NB4 (cell line): ENCODE data around the gene TBL1XR1.

ENCODE experiments used
- POLR2A ChIP-seq: IDR thresholded peaks from 2 replicates; pipeline ENCODE4 v1.6.1; 2011; ENCODE audit warnings: mild to moderate bottlenecking; ENCODE audit not compliant: insufficient read length; ENCODE audit errors: extremely low read depth
- TF ChIP-seq, protein P1 (sequence below): IDR thresholded peaks from 2 replicates; pipeline ENCODE4 v1.6.1; 2011; ENCODE audit warnings: low read depth, low read length
- TF ChIP-seq, protein P2 (sequence below): IDR thresholded peaks from one replicate; pipeline ENCODE4 v1.5.1; 2012; ENCODE audit warnings: low read depth, low read length

DNA sequence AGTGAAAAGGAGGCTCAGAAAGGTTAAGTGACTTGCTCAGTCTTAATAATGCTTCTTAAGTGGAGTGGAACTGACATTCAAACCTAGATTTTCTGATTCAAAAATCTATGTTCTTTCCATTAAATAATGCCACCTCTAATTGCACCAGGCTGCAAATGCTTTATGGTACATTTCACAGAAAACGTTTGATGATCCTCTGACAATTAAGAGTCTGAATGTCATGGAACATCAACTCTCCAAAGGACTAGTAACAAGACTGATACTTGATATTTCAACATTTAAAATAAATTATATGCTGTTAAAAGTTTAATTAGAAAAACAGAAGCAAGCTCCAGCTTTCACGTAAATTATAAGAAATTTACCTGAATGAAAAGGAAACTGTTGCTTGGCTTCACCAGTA is 151.5 kb downstream of the TBL1XR1 start:
- no peak for TF ChIP-seq POLR2A
- TF ChIP-seq, protein P1, sequence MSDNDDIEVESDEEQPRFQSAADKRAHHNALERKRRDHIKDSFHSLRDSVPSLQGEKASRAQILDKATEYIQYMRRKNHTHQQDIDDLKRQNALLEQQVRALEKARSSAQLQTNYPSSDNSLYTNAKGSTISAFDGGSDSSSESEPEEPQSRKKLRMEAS: no peak
- TF ChIP-seq, protein P2, sequence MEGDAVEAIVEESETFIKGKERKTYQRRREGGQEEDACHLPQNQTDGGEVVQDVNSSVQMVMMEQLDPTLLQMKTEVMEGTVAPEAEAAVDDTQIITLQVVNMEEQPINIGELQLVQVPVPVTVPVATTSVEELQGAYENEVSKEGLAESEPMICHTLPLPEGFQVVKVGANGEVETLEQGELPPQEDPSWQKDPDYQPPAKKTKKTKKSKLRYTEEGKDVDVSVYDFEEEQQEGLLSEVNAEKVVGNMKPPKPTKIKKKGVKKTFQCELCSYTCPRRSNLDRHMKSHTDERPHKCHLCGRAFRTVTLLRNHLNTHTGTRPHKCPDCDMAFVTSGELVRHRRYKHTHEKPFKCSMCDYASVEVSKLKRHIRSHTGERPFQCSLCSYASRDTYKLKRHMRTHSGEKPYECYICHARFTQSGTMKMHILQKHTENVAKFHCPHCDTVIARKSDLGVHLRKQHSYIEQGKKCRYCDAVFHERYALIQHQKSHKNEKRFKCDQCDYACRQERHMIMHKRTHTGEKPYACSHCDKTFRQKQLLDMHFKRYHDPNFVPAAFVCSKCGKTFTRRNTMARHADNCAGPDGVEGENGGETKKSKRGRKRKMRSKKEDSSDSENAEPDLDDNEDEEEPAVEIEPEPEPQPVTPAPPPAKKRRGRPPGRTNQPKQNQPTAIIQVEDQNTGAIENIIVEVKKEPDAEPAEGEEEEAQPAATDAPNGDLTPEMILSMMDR: no peak
